Measurements from ENCODE around the gene TMEM208.

DNA sequence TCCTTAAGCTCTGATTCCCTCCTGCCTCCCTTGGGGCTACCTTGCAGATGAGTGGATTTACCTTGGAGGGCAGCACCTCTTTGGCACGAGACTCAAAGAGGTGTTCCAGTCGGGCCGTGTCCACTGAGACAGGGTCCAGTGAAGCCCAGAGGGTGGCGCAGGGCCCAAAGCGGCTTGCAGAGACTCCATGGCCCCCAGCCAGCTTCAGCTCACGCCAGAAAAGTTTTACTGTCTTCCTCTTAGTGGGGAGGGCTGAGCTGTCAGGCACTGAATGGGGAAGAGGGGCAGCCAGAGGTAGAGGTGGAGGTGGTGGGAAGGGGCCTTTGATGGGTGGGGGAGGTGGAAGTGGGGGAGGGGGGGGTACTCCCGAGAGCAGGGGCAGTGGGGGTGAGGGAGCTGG lies 6.7 kb downstream of the TMEM208 start:
- TF ChIP-seq, protein P1, sequence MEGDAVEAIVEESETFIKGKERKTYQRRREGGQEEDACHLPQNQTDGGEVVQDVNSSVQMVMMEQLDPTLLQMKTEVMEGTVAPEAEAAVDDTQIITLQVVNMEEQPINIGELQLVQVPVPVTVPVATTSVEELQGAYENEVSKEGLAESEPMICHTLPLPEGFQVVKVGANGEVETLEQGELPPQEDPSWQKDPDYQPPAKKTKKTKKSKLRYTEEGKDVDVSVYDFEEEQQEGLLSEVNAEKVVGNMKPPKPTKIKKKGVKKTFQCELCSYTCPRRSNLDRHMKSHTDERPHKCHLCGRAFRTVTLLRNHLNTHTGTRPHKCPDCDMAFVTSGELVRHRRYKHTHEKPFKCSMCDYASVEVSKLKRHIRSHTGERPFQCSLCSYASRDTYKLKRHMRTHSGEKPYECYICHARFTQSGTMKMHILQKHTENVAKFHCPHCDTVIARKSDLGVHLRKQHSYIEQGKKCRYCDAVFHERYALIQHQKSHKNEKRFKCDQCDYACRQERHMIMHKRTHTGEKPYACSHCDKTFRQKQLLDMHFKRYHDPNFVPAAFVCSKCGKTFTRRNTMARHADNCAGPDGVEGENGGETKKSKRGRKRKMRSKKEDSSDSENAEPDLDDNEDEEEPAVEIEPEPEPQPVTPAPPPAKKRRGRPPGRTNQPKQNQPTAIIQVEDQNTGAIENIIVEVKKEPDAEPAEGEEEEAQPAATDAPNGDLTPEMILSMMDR (IDR thresholded peaks at IDR 0.05; ENCODE audit: poor library complexity) = no peak
- TF ChIP-seq EZH2 (IDR thresholded peaks at IDR 0.05; ENCODE audit: borderline replicate concordance) = no peak

Data from hepatocyte (in vitro differentiated cells).